Pancreas (tissue), 10 donors: ENCODE results near the gene TMEM235. TPM values are rescaled to one million over a fixed set of nuclear protein-coding genes. Genes with fewer than 3 reads are reported as not detected.

ENCODE experiments used
- ATAC-seq, 4 donors: fragments of 200-7000 bp; cut with Tn5 transposase; one replicate each; pipeline versions ENCODE4 v1.8.0 to v1.9.1; 2020; ENCODE audit warnings: mild to moderate bottlenecking in 4 of 4, moderate library complexity in 4 of 4
- DNase-seq, 6 donors: peaks; one replicate each; pipeline ENCODE4 v3.0.0-alpha.2; 2020
- FAIRE-seq: peaks from 2 replicates; lab custom pipeline; 2012; peaks lifted over from hg19 to GRCh38; lab: Jason Lieb, UNC
- H3K27ac ChIP-seq, 4 donors: fragments of 200-600 bp; sonication (generic); 1 replicate in 3 of 4; 2 replicates in 1 of 4; pipeline versions ENCODE4 v1.5.0 to v1.8.0; 2020
- H3K27me3 ChIP-seq, 4 donors: fragments of 200-600 bp; one replicate each; pipeline ENCODE4 v1.8.0; 2021
- H3K36me3 ChIP-seq, 3 donors: fragments of 200-600 bp; sonication (generic) in 1 of 3; one replicate each; pipeline versions ENCODE4 v1.5.0 to v1.8.0; 2020 to 2021
- H3K4me1 ChIP-seq, 3 donors: fragments of 200-600 bp; one replicate each; pipeline ENCODE4 v1.8.0; 2021
- H3K4me3 ChIP-seq, 4 donors: fragments of 200-600 bp; sonication (generic) in 2 of 4; one replicate each; pipeline versions ENCODE4 v1.5.0 to v1.8.0; 2020 to 2021
- H3K9me3 ChIP-seq, 4 donors: fragments of 200-600 bp; one replicate each; pipeline ENCODE4 v1.8.0; 2021
- WGBS, 2 donors: extraction: QIAGEN DNeasy Blood & Tissue Kit; methylation state at CpG; one replicate each; pipeline ENCODE4 v1.1.7; 2013; 5-methylcytosine and 5-hydroxymethylcytosine counted together
- intact Hi-C, 3 donors: fragments of 100-400 bp; cut with DNase I; formaldehyde crosslinking; loops; one replicate each; pipeline versions ENCODE4 v1.11.1 to v1.14.2; 2022
- polyA plus RNA-seq, 2 donors: library from polyadenylated mRNA; stranded (reverse); fragments of 200-250 nt; gene quantifications; one replicate each; pipeline ENCODE4 v1.2.3, GENCODE V29; 2013
- total RNA-seq, 6 donors: library from RNA; stranded (reverse); fragmentation: NEBNext Ultra II Directional in 4 of 6; extraction: Animal tissue kit (Norgen Biotek cat#: 25700) in 4 of 6; gene quantifications; one replicate each; pipeline versions ENCODE4 v1.2.1 to v1.2.4, GENCODE V29; 2021 to 2023
- TF ChIP-seq, protein P1 (sequence below), 4 donors: fragments of 200-600 bp; sonication (generic) in 3 of 4; IDR thresholded peaks; one replicate each; pipeline versions ENCODE4 v1.5.0 to v1.8.0; 2021; ENCODE audit warnings: antibody characterized with exemption in 4 of 4
- donor health status: healthy with polysubstance abuse.
- donor health status: DM: no; HTN: no; CAD: no; lungs with moderate emphysema.
- donor health status: DM: no; HTN: no; CAD: no.
- donor health status: control.
- donor health status: control.
- donor health status: Bipolar disorder and iron deficiency.
- donor health status: DM: yes; HTN: yes; CAD: no.
- donor health status: DM: no; HTN: no; CAD: no.
- donor health status: DM: no; HTN: no; CAD: no.
- donor health status: DM: yes; HTN: yes; CAD: no.

TMEM235 gene
- total and polyA plus RNA-seq, 8 donors, result 0.05 to 0.11 TPM; not detected in 6

DNA sequence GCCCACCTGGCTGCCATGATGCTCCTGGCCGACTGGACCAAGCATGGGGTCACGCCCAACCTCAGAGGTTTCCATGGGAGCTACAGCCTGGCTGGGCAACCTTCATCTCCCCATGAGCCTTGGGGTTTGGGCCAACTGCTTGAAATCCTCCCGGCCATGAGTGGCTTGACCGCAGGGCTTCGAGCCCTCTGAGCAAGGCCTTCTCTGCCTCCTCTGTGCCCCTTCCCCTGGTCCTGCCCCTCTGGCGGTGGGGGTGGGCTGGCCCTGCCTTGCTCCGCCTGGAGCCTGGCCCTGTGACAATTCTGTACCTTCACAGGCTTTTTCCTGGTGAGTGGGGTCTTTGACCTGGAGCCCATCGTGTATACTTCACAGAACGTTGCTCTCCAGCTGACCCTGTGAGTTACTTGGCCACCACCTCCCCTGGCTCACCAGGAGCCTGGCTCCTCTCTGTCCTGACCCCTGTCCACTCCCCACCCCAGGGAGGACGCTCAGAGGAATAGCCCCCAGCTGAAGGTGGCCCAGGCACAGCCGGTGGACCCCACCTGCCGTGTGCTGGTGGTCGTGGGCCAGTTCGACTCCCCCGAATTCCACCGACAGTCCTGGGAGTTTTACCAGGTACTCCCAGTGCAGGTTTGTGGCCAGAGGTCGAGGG, 26.2 kb upstream of the TMEM235 start:
- intact Hi-C loops, result no loop called here
- H3K36me3 ChIP-seq, result peaks cover 0 to 10% (median 0%) of the 10 kb centered on the region in 3 donors
- no peaks in the 10 kb centered on the region for H3K9me3 ChIP-seq
- no peaks in the 10 kb centered on the region for H3K27me3 ChIP-seq
- DNase-seq (no peak), FAIRE-seq (no peak), ATAC-seq (peak in 1 of 4 donors; percentile 11)
- 89 to 90% methylated on average over 17 of the region's 17 CpGs for WGBS, 2 donors
- H3K4me3 ChIP-seq, result no peak overlapping the region
- no peaks in the 10 kb centered on the region for H3K4me1 ChIP-seq
- H3K27ac ChIP-seq, result no peak overlapping the region
- TF ChIP-seq, protein P1, sequence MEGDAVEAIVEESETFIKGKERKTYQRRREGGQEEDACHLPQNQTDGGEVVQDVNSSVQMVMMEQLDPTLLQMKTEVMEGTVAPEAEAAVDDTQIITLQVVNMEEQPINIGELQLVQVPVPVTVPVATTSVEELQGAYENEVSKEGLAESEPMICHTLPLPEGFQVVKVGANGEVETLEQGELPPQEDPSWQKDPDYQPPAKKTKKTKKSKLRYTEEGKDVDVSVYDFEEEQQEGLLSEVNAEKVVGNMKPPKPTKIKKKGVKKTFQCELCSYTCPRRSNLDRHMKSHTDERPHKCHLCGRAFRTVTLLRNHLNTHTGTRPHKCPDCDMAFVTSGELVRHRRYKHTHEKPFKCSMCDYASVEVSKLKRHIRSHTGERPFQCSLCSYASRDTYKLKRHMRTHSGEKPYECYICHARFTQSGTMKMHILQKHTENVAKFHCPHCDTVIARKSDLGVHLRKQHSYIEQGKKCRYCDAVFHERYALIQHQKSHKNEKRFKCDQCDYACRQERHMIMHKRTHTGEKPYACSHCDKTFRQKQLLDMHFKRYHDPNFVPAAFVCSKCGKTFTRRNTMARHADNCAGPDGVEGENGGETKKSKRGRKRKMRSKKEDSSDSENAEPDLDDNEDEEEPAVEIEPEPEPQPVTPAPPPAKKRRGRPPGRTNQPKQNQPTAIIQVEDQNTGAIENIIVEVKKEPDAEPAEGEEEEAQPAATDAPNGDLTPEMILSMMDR (IDR thresholded peaks at IDR 0.05), result no peak

DNA sequence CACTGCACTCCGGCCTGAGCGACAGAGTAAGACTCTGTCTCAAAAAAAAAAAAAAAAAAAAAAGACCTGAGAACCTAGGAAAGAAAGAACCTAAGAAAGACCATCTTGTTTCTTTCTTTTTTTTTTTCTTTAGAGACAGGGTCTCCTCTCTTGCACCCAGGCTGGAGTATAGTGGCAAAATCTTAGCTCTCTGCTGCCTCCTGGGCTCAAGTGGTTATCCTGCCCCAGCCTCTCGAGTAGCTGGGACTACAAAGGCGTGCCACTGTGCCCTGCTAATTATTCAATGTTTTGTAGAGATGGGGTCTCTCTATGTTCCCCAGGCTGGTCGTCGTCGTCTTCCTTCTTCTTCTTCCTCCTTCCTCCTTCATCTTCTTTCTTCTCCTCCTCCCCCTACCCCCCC, 25.1 kb upstream of the TMEM235 start:
- TF ChIP-seq, protein P1 (IDR thresholded peaks at IDR 0.05), result no peak
- no peak for DNase-seq
- 74 to 87% methylated on average over 7 of the region's 7 CpGs for WGBS, 2 donors
- H3K27ac ChIP-seq, result no peak overlapping the region
- H3K9me3 ChIP-seq, result no peaks in the 10 kb centered on the region
- no peaks in the 10 kb centered on the region for H3K4me1 ChIP-seq
- no peak for ATAC-seq
- FAIRE-seq, result no peak
- H3K4me3 ChIP-seq, result no peak overlapping the region
- H3K36me3 ChIP-seq, result peaks cover 0 to 10% (median 0%) of the 10 kb centered on the region in 3 donors
- H3K27me3 ChIP-seq, result no peaks in the 10 kb centered on the region
- intact Hi-C loops, result no loop called here

DNA sequence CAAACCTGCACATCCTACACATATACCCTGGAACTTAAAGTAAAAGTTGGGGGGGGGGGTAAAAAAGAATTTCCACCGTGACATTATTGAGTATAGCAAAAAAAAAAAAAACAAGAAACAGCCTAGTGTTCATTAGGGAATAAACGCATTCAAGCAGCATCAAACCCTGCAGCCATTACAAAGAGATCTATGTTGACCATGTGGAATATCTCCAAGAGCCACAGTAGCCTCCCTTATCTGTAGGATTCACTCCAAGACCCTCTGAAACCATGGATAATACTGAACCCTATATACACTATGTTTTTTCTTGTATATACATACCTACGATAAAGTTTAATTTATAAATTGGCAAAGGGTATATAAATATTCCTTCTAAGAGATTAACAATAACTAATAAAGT, 22.9 kb upstream of the TMEM235 start:
- Histone ChIP-seq H3K9me3 (no peaks in the 10 kb centered on the region), H3K27me3 (no peaks in the 10 kb centered on the region), H3K27ac (no peak overlapping the region), H3K36me3 (peaks cover 0 to 4% (median 0%) of the 10 kb centered on the region in 3 donors), H3K4me1 (no peaks in the 10 kb centered on the region), H3K4me3 (no peak overlapping the region)
- TF ChIP-seq, protein P1 (IDR thresholded peaks at IDR 0.05), result no peak
- no peak for FAIRE-seq
- WGBS, 2 donors, result 59 to 65% methylated on average over 3 of the region's 3 CpGs
- intact Hi-C loops, result no loop called here
- DNase-seq, result no peak
- no peak for ATAC-seq

DNA sequence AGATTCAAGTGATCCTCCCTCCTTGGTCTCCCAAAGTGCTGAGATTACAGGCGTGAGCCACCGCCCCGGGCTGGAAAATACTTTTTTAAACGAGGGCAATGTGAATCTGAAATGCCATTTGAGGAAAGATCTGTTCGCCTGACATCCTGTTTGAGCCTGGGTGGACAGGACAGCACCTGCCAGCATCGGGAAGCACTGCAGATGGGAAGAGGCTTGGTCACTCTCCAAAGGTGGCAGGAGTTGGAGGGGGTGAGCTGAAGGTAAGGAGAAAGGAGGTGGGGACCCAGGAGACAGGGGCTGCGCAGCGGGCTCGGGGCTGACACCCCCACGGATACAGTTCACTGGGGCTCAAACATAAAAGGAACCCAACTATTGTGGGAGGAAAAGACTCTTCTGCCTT, 21.3 kb upstream of the TMEM235 start:
- DNase-seq, result no peak
- no peak overlapping the region for H3K27ac ChIP-seq
- H3K36me3 ChIP-seq, result no peaks in the 10 kb centered on the region
- peaks cover 0 to 4% (median 0%) of the 10 kb centered on the region in 3 donors for H3K4me1 ChIP-seq
- no peak for FAIRE-seq
- TF ChIP-seq, protein P1 (IDR thresholded peaks at IDR 0.05), result no peak
- 71 to 75% methylated on average over 10 of the region's 10 CpGs for WGBS, 2 donors
- ATAC-seq, result no peak
- no peaks in the 10 kb centered on the region for H3K27me3 ChIP-seq
- H3K4me3 ChIP-seq, result no peak overlapping the region
- intact Hi-C loops, result no loop called here
- no peaks in the 10 kb centered on the region for H3K9me3 ChIP-seq

DNA sequence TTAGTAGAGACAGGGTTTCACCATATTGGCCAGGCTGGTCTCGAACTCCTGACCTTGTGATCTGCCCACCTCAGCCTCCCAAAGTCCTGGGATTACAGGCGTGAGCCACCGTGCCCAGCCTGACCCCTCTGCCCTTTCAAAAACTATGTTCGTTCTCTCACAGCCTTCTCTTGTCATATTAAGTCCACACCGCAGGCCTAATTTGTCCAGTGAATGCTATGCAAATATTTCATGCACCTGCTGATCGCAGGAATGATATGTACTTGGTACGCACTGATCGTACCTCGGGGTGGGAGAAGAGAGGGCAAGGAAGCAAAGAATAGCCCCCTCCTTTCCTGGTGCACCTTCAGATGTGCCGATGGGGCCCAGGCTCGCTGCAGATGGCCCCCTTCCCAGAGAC, 20.4 kb upstream of the TMEM235 start:
- H3K4me3 ChIP-seq, result no peak overlapping the region
- H3K9me3 ChIP-seq, result no peaks in the 10 kb centered on the region
- FAIRE-seq, result no peak
- no peaks in the 10 kb centered on the region for H3K27me3 ChIP-seq
- intact Hi-C loops, result no loop called here
- peaks cover 0 to 4% (median 0%) of the 10 kb centered on the region in 3 donors for H3K4me1 ChIP-seq
- DNase-seq, result no peak
- no peak overlapping the region for H3K27ac ChIP-seq
- ATAC-seq, result no peak
- no peaks in the 10 kb centered on the region for H3K36me3 ChIP-seq
- TF ChIP-seq, protein P1 (IDR thresholded peaks at IDR 0.05), result no peak
- 41 to 48% methylated on average over 10 to 11 of the region's 11 CpGs for WGBS, 2 donors
